HepG2 (cell line): ENCODE measurements around the gene TWF1. TPM values are rescaled to one million over a fixed set of nuclear protein-coding genes. Genes with fewer than 3 reads are reported as not detected.
A peak's percentile ranks its signal among the peaks of the same experiment; 100 is the strongest.

ENCODE experiments used
- FIP1L1 ChIP-seq: fragments of 200-400 bp; formaldehyde crosslinking; IDR thresholded peaks from 2 replicates; pipeline ENCODE4 v1.6.1; 2018; ENCODE audit warnings: low read depth, mild to moderate bottlenecking, low read length, moderate library complexity, borderline replicate concordance; ENCODE audit not compliant: insufficient read depth
- FOXK1 ChIP-seq: sonication (generic); formaldehyde crosslinking; IDR thresholded peaks from 2 replicates; pipeline ENCODE4 v1.4.0; 2020; ENCODE audit warnings: low read depth, missing genetic modification reagents, borderline replicate concordance
- HNF4A ChIP-seq: sonication (generic); formaldehyde crosslinking; IDR thresholded peaks from 2 replicates; pipeline ENCODE4 v1.4.0; 2020; ENCODE audit warnings: missing genetic modification reagents
- SMAD1 ChIP-seq: sonication (generic); formaldehyde crosslinking; IDR thresholded peaks from 2 replicates; pipeline ENCODE4 v1.4.0; 2020; ENCODE audit warnings: missing genetic modification reagents, low read depth, mild to moderate bottlenecking, borderline replicate concordance
- TARDBP ChIP-seq: sonication (generic); formaldehyde crosslinking; IDR thresholded peaks from 2 replicates; pipeline ENCODE4 v1.8.0; 2022; ENCODE audit warnings: mild to moderate bottlenecking, missing genetic modification reagents
- ZBED4 ChIP-seq: sonication (generic); formaldehyde crosslinking; IDR thresholded peaks from 2 replicates; pipeline ENCODE4 v1.4.0; 2020; ENCODE audit warnings: missing genetic modification reagents, borderline replicate concordance
- ZFYVE20 ChIP-seq: sonication (generic); formaldehyde crosslinking; IDR thresholded peaks from 2 replicates; pipeline ENCODE4 v1.8.0; 2023; ENCODE audit warnings: low read depth, mild to moderate bottlenecking, moderate library complexity, missing genetic modification reagents, borderline replicate concordance
- ZNF367 ChIP-seq: sonication (generic); formaldehyde crosslinking; IDR thresholded peaks from 2 replicates; pipeline ENCODE4 v1.4.0; 2020; ENCODE audit warnings: missing genetic modification reagents, borderline replicate concordance
- ZNF629 ChIP-seq: sonication (generic); formaldehyde crosslinking; conservative IDR thresholded peaks from 2 replicates; pipeline ENCODE4 v1.5.0; 2020; ENCODE audit warnings: missing genetic modification reagents
- polyA plus RNA-seq, 8 experiments: library from polyadenylated mRNA; depleted of rRNA in 3 of 8; stranded (reverse) in 7 of 8; unstranded in 1 of 8; fragments of >200 nt; fragmentation: Illumina TruSeq in 4 of 8; extraction: Trizol in 4 of 8; gene quantifications; 2 replicates each; pipeline versions ENCODE4 v1.2.1 to v1.2.3, GENCODE V29; 2011 to 2016; ENCODE audit warnings: low read depth in 4 of 8, missing spikeins in 1 of 8, mixed read lengths in 1 of 8; ENCODE audit not compliant: insufficient read depth in 1 of 8
- total RNA-seq, 5 experiments: library from RNA; depleted of rRNA; stranded (reverse); fragments of >200 nt; fragmentation: Illumina TruSeq; extraction: Trizol; gene quantifications; 2 replicates each; pipeline ENCODE4 v1.2.3, GENCODE V29; 2016; ENCODE audit warnings: low read depth in 1 of 5

The TWF1 gene
- total and polyA plus RNA-seq, 2 of the 13 experiments (the other 11 are each of a cell fraction or from before 2014, with no cell fraction given), result 32.3 to 85.5 TPM

DNA sequence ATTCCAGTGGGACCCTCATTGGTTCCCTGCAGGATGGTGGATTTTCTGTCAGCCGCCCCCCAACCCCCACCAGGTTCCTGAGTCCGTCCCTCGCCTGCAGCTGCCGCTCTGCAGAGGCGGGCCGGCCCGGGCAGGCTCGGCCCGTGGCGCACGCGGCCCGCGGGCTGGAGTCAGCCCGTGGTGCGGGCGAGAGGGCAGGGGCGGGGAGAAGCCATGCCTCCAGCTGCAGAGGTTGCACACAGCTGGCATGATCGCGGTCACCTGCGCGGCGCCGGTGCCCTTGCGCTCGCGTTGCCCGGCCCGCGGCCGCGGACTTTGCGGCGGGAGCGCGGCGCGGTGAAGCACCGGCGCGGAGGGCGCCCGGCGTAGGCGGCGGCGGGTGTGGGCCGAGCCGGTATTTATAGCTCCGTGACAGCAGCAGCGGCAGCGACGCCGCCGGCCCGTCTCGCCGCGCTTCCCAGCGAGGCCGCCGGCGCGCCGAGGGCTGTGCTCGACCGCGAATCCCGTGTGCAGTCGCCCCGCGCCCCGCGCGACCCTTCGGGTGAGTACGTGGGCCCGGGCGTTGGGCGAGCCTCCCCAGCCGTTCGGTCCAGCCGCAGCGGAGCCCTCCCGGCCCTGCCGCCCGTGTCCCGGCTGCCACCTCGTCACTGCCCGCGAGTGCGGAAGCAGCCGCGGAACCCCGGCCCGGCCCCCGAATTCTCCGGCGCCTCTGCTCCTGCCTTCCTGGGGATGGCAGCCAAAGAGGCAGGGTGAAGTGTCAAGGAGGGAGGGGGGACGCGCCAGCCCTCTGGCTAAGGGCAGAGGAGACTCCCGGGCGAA is 29.7 kb upstream of the TWF1 start, which contains the start of gene TMEM117 (continued):
- TF ChIP-seq ZBED4 (CRISPR knock-in tag) (peak; percentile 68; the same call in 1 of the 2 replicates), ZNF629 (CRISPR knock-in tag) (no peak; the same call in 1 of the 2 replicates), SMAD1 (CRISPR knock-in tag) (no peak), TARDBP (CRISPR knock-in tag) (no peak), ZNF367 (CRISPR knock-in tag) (no peak), FIP1L1 (no peak), ZFYVE20 (CRISPR knock-in tag) (no peak), HNF4A (no peak), FOXK1 (no peak)
